Heart left ventricle (tissue), 13 donors: ENCODE measurements around the gene PLCD1.

Source experiments
- CTCF ChIP-seq, 12 donors: fragments of 200-600 bp; sonication (generic) in 4 of 12; IDR thresholded peaks; one replicate each; pipeline versions ENCODE4 v1.5.0 to v1.8.0; 2018 to 2022; ENCODE audit warnings: antibody characterized with exemption in 12 of 12, mild to moderate bottlenecking in 5 of 12
- POLR2A ChIP-seq, 2 donors: fragments of 450-650 bp; IDR thresholded peaks; one replicate each; pipeline ENCODE4 v1.6.1; 2017; ENCODE audit warnings: antibody characterized with exemption in 2 of 2, mild to moderate bottlenecking in 2 of 2, moderate library complexity in 2 of 2
- donor health status: ischemic (EF 13 %, LVEDD 7.1; RV severe dilation, severe dysfunction).
- donor health status: DM: no; HTN: yes; CAD: no.
- donor health status: DM: no; HTN: no; CAD: no.
- donor health status: ischemic (EF 25% LVEDD 6.9; RV normal size, moderate dysfunction).
- donor health status: ischemic (EF 25% LVEDD 5.7; RV mildly dilated, moderate dysfunction).
- donor health status: ischemic (EF 35%, LVEDD 5.7; RV mildly dilated, moderate dysfunction).
- donor health status: nonischemic (EF 11% LVEDD 7.7; RV severe dilation, severe dysfunction).
- donor health status: DM: yes; HTN: yes; CAD: no.
- donor health status: PGD.
- donor health status: ischemic (EF 29% LVEDD 5.4; RV normal size, mild dysfunction).
- donor health status: nonischemic (EF 23%, LVEDD 6.1; RV moderate dilation, normal function).

- TF ChIP-seq CTCF (IDR thresholded peaks at IDR 0.05) (no peak), POLR2A (IDR thresholded peaks at IDR 0.05) (no peak)
These were observed 27.1 kb downstream of the PLCD1 start for GRCh38 chr3:38002291-38002876.
